Esophagus squamous epithelium (tissue), 5 donors: ENCODE data around the gene GLIS2. TPM values are rescaled to one million over a fixed set of nuclear protein-coding genes. Genes with fewer than 3 reads are reported as not detected.

ENCODE experiments used
- DNase-seq: peaks from one replicate; lab custom pipeline; 2025; lab: John Stamatoyannopoulos, UW
- H3K27ac ChIP-seq, 4 donors: fragments of 200-600 bp; sonication (generic); one replicate each; pipeline ENCODE4 v1.5.1; 2016 to 2019; ENCODE audit warnings: mild to moderate bottlenecking in 1 of 4
- H3K27me3 ChIP-seq, 4 donors: fragments of 200-600 bp; sonication (generic); 1 replicate in 3 of 4; 2 replicates in 1 of 4; pipeline versions ENCODE4 v1.5.1 to v1.6.0; 2017 to 2021; ENCODE audit warnings: antibody characterized with exemption in 1 of 4
- H3K36me3 ChIP-seq, 3 donors: fragments of 200-600 bp; sonication (generic); one replicate each; pipeline ENCODE4 v1.5.1; 2016 to 2019
- H3K4me1 ChIP-seq, 3 donors: fragments of 200-600 bp; sonication (generic); one replicate each; pipeline ENCODE4 v1.5.1; 2017 to 2019
- H3K4me3 ChIP-seq, 4 donors: fragments of 200-600 bp; sonication (generic); 1 replicate in 3 of 4; 2 replicates in 1 of 4; pipeline ENCODE4 v1.5.1; 2016 to 2019; ENCODE audit warnings: mild to moderate bottlenecking in 2 of 4, moderate library complexity in 1 of 4
- H3K9me3 ChIP-seq, 3 donors: fragments of 200-600 bp; sonication (generic); one replicate each; pipeline ENCODE4 v1.5.1; 2016 to 2019
- POLR2A ChIP-seq, 4 donors: fragments of 450-650 bp; IDR thresholded peaks; one replicate each; pipeline ENCODE4 v1.6.1; 2017; ENCODE audit warnings: antibody characterized with exemption in 4 of 4, mild to moderate bottlenecking in 4 of 4, moderate library complexity in 3 of 4
- WGBS, 2 donors: methylation state at CpG; one replicate each; pipeline ENCODE4 v1.1.5; 2018; 5-methylcytosine and 5-hydroxymethylcytosine counted together
- intact Hi-C: fragments of 100-400 bp; cut with DNase I; formaldehyde crosslinking; loops from one replicate; pipeline ENCODE4 v1.15.0; 2022
- total RNA-seq, 4 donors: library from RNA; depleted of rRNA; stranded (reverse); fragments of >200 nt; gene quantifications; one replicate each; pipeline ENCODE4 v1.1.0, GENCODE V29; 2016
- TF ChIP-seq, protein P1 (sequence below), 6 experiments: fragments of 450-650 bp in 4 of 6; fragments of 200-600 bp in 2 of 6; sonication (generic) in 2 of 6; IDR thresholded peaks; one replicate each; pipeline ENCODE4 v1.5.1; 2016 to 2019; ENCODE audit warnings: antibody characterized with exemption in 6 of 6, mild to moderate bottlenecking in 4 of 6, moderate library complexity in 4 of 6
- donor health status: DM: yes; HTN: yes; CAD: no.

GLIS2 gene
- total RNA-seq, 4 donors from 2014 or later, result 0.30 to 1.7 (median 0.67) TPM

GRCh38 chr16:4372001-4372577 lies 56.2 kb downstream of the GLIS2 start:
- Histone ChIP-seq H3K27me3 (no peaks in the 10 kb centered on the region), H3K4me1 (peaks cover 68 to 99% (median 83%) of the 10 kb centered on the region in 3 donors), H3K9me3 (no peaks in the 10 kb centered on the region), H3K4me3 (peak overlapping the region; percentile 58 to 89 (median 67)), H3K27ac (peak overlapping the region; percentile 84 to 90 (median 86)), H3K36me3 (no peaks in the 10 kb centered on the region)
- TF ChIP-seq, protein P1, sequence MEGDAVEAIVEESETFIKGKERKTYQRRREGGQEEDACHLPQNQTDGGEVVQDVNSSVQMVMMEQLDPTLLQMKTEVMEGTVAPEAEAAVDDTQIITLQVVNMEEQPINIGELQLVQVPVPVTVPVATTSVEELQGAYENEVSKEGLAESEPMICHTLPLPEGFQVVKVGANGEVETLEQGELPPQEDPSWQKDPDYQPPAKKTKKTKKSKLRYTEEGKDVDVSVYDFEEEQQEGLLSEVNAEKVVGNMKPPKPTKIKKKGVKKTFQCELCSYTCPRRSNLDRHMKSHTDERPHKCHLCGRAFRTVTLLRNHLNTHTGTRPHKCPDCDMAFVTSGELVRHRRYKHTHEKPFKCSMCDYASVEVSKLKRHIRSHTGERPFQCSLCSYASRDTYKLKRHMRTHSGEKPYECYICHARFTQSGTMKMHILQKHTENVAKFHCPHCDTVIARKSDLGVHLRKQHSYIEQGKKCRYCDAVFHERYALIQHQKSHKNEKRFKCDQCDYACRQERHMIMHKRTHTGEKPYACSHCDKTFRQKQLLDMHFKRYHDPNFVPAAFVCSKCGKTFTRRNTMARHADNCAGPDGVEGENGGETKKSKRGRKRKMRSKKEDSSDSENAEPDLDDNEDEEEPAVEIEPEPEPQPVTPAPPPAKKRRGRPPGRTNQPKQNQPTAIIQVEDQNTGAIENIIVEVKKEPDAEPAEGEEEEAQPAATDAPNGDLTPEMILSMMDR (IDR thresholded peaks at IDR 0.05), result no peak
- TF ChIP-seq POLR2A (IDR thresholded peaks at IDR 0.05), result no peak
- no peak for DNase-seq
- 13% methylated on average over 13 of the region's 43 CpGs; no CpG with 5 or more reads in 1 of the 2 donors for WGBS, 2 donors
- intact Hi-C loops, result no loop called here

- peaks cover 0 to under 1% (median 0%) of the 10 kb centered on the region in 3 donors for H3K36me3 ChIP-seq
- no peaks in the 10 kb centered on the region for H3K27me3 ChIP-seq
- WGBS, 2 donors, result 54% methylated on average over 2 of the region's 10 CpGs; no CpG with 5 or more reads in 1 of the 2 donors
- H3K27ac ChIP-seq, result peak overlapping the region; percentile 84 to 90 (median 86)
- TF ChIP-seq, protein P1 (IDR thresholded peaks at IDR 0.05), result no peak
- no peak for TF ChIP-seq POLR2A (IDR thresholded peaks at IDR 0.05)
- peak overlapping the region; percentile 58 to 89 (median 67) for H3K4me3 ChIP-seq
- H3K9me3 ChIP-seq, result no peaks in the 10 kb centered on the region
- no peak for DNase-seq
- intact Hi-C loops, result no loop called here
- peaks cover 75 to 99% (median 88%) of the 10 kb centered on the region in 3 donors for H3K4me1 ChIP-seq
Measured at GRCh38 chr16:4372578-4373355, 56.9 kb downstream of the GLIS2 start.

DNA sequence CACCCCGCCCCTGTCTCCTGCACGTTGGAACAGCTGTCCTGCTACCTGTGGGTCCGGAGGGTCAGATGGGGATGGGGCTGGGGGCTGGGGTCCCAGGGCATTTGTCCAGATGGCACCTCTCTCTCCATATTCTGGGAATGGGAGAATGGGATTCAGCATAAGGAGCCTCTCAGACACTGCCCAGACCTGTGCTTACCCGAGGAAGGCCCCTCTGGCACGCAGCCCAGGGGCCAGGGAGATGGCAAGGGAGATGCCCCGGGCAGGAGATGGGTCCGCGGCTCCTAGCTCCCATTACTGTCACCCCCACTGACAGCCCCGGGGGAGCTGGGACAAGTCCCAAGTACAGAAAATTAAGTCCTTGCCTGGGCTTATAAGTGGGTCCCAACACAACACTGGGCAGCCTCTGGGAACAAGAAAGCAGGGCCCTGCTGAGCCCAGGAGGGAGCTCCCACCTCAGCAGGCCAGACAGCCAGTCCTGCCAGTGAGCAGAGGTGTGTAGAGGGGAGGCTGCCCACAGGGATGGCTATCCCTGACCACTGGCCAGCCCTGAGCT lies 57.6 kb downstream of the GLIS2 start:
- no peaks in the 10 kb centered on the region for H3K27me3 ChIP-seq
- H3K4me1 ChIP-seq, result peaks cover 79 to 99% (median 92%) of the 10 kb centered on the region in 3 donors
- DNase-seq, result no peak
- whole genome bisulfite sequencing, 2 donors, result 7 to 36% methylated on average over 4 to 5 of the region's 9 CpGs
- H3K9me3 ChIP-seq, result no peaks in the 10 kb centered on the region
- peak overlapping the region; percentile 84 to 90 (median 86) for H3K27ac ChIP-seq
- intact Hi-C loops, result no loop called here
- no peak for TF ChIP-seq POLR2A (IDR thresholded peaks at IDR 0.05)
- TF ChIP-seq, protein P1 (IDR thresholded peaks at IDR 0.05), result no peak
- H3K4me3 ChIP-seq, result peak overlapping the region; percentile 58 to 89 (median 67)
- H3K36me3 ChIP-seq, result peaks cover 0 to 7% (median 0%) of the 10 kb centered on the region in 3 donors

GRCh38 chr16:4373909-4374742 lies 58.3 kb downstream of the GLIS2 start:
- intact Hi-C loops, result no loop called here

More at GRCh38 chr16:4373909-4374742, 58.3 kb downstream of the GLIS2 start:
- TF ChIP-seq POLR2A (IDR thresholded peaks at IDR 0.05), result peak in 2 of 4 donors; percentile 10 to 29
- TF ChIP-seq, protein P1 (IDR thresholded peaks at IDR 0.05), result no peak
- Histone ChIP-seq H3K27ac (peak overlapping the region; percentile 84 to 90 (median 86)), H3K27me3 (no peaks in the 10 kb centered on the region), H3K9me3 (no peaks in the 10 kb centered on the region), H3K4me1 (peaks cover 74 to 99% (median 86%) of the 10 kb centered on the region in 3 donors), H3K4me3 (peak overlapping the region; percentile 58 to 89 (median 67)), H3K36me3 (peaks cover 0 to 14% (median 0%) of the 10 kb centered on the region in 3 donors)
- WGBS, 2 donors, result 20 to 29% methylated on average over 1 to 6 of the region's 30 CpGs
- no peak for DNase-seq
